Neural progenitor cell (in vitro differentiated cells): ENCODE data around the gene PRR7. TPM values are rescaled to one million over a fixed set of nuclear protein-coding genes. Genes with fewer than 3 reads are reported as not detected.
A peak's percentile ranks its signal among the peaks of the same experiment; 100 is the strongest.

Experiments
- DNase-seq: peaks from one replicate; pipeline ENCODE4 v3.0.0-alpha.2; 2016; ENCODE audit warnings: low spot score
- H2AFZ ChIP-seq: fragments of 200-600 bp; sonication (generic); replicated peaks from 2 replicates; pipeline ENCODE4 v1.6.1; 2016; ENCODE audit warnings: antibody characterized with exemption
- H3F3A ChIP-seq: fragments of 200-600 bp; sonication (generic); 2 replicates; pipeline ENCODE4 v1.6.1; 2016; ENCODE audit warnings: antibody characterized with exemption, low read depth
- H3K27ac ChIP-seq: fragments of 200-600 bp; sonication (generic); 2 replicates; pipeline ENCODE4 v1.5.1; 2016; ENCODE audit warnings: mild to moderate bottlenecking
- H3K27me3 ChIP-seq: fragments of 200-600 bp; sonication (generic); 2 replicates; pipeline ENCODE4 v1.6.1; 2016; ENCODE audit warnings: mild to moderate bottlenecking, moderate library complexity
- H3K36me3 ChIP-seq: fragments of 200-600 bp; sonication (generic); 2 replicates; pipeline ENCODE4 v1.5.1; 2016
- H3K4me1 ChIP-seq: fragments of 200-600 bp; sonication (generic); 2 replicates; pipeline ENCODE4 v1.6.1; 2016; ENCODE audit warnings: mixed run types
- H3K4me2 ChIP-seq: fragments of 200-600 bp; sonication (generic); 2 replicates; pipeline ENCODE4 v1.6.1; 2016
- H3K4me3 ChIP-seq: fragments of 200-600 bp; sonication (generic); 2 replicates; pipeline ENCODE4 v1.5.1; 2016
- H3K79me2 ChIP-seq: fragments of 200-600 bp; sonication (generic); 2 replicates; pipeline ENCODE4 v1.6.1; 2016; ENCODE audit warnings: low read depth
- H3K9ac ChIP-seq: fragments of 200-600 bp; sonication (generic); 2 replicates; pipeline ENCODE4 v1.6.1; 2016
- H3K9me3 ChIP-seq: fragments of 200-600 bp; sonication (generic); 2 replicates; pipeline ENCODE4 v1.5.1; 2016; ENCODE audit warnings: low read depth
- H4K20me1 ChIP-seq: fragments of 200-600 bp; sonication (generic); 2 replicates; pipeline ENCODE4 v1.6.1; 2016; ENCODE audit warnings: low read depth
- H3K27ac Mint-ChIP-seq: 3 replicates; pipeline ENCODE4 v1.8.0; 2021; ENCODE audit warnings: mixed read lengths
- H3K27me3 Mint-ChIP-seq: 2 replicates; pipeline ENCODE4 v1.8.0; 2022; ENCODE audit warnings: low read depth, mild to moderate bottlenecking, inconsistent platforms, moderate library complexity, mixed read lengths; ENCODE audit not compliant: insufficient read depth
- H3K36me3 Mint-ChIP-seq: 3 replicates; pipeline ENCODE4 v1.8.0; 2021; ENCODE audit warnings: mixed read lengths
- H3K4me1 Mint-ChIP-seq: 3 replicates; pipeline ENCODE4 v1.8.0; 2021; ENCODE audit warnings: mixed read lengths
- H3K4me3 Mint-ChIP-seq: 3 replicates; pipeline ENCODE4 v1.8.0; 2021; ENCODE audit warnings: mild to moderate bottlenecking, moderate library complexity, mixed read lengths
- H3K9me3 Mint-ChIP-seq: 3 replicates; pipeline ENCODE4 v1.8.0; 2020; ENCODE audit warnings: mixed read lengths
- EZH2 ChIP-seq: fragments of 200-600 bp; sonication (generic); IDR thresholded peaks from 2 replicates; pipeline ENCODE4 v1.6.1; 2017; ENCODE audit warnings: antibody characterized with exemption, mild to moderate bottlenecking, moderate library complexity
- EZH2phosphoT487 ChIP-seq: fragments of 200-600 bp; sonication (generic); IDR thresholded peaks from 2 replicates; pipeline ENCODE4 v1.6.1; 2017; ENCODE audit warnings: antibody characterized with exemption
- total RNA-seq: library from RNA; depleted of rRNA; stranded (reverse); fragments of >200 nt; gene quantifications from 2 replicates; pipeline ENCODE4 v1.2.3, GENCODE V29; 2015; ENCODE audit warnings: low replicate concordance
- TF ChIP-seq, protein P1 (sequence below): fragments of 200-600 bp; sonication (generic); IDR thresholded peaks from 2 replicates; pipeline ENCODE4 v1.5.1; 2017; ENCODE audit warnings: antibody characterized with exemption, mild to moderate bottlenecking

Gene PRR7
- total RNA-seq, 1 donor from 2014 or later, result 4.5 TPM

DNA sequence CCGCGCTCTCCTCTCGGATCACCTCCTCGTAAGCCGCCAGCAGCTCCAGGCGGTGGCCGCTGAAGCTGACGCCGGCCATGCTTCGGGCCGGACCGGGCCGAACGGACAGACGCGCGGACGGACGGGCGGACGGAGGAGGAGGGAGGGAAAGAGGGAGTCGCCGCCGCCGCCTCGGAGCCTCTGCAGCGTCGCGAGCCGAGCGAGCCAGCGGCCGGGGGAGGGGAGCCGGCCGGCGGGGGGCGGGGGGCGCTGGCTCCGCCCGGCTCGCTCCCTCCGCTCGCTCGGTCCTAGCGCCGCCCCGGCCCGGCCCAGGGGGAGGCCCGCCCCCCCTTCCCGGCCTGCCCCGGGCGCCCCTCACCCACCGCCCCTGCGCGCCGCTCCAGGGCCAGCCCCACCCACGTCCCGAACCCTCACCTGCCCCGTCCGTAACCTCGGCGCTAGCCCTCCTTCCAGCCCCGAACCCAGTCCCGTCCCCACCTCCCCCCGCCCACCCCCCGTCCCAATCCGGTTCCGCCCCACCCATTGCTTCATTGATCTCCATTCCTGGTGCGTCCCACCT is 26.9 kb downstream of the PRR7 start, which contains the start of gene DBN1:
Gene DBN1 (minus strand): TSS at position 192 of the 559 bp plus-strand sequence. CDS start 113 bp downstream, at position 79.
- Histone ChIP-seq H3K4me1 (peaks cover 38% of the 10 kb centered on the region), H3K27me3 (no peaks in the 10 kb centered on the region), H2AFZ (no peak within 1 kb of the TSS), H3K36me3 (no peaks in the 10 kb centered on the region), H3K9me3 (no peaks in the 10 kb centered on the region), H3K27ac (peak within 1 kb of the TSS; percentile 95), H3K9ac (peak within 1 kb of the TSS; percentile 93), H3K4me3 (peak within 1 kb of the TSS; percentile 100), H3K79me2 (peaks cover 45% of the 10 kb centered on the region), H3F3A (peaks cover 41% of the 10 kb centered on the region), H3K4me2 (peak within 1 kb of the TSS; percentile 99), H4K20me1 (peaks cover 45% of the 10 kb centered on the region)
- peaks cover 8% of the 10 kb centered on the region for H3K36me3 Mint-ChIP-seq
- peaks cover 27% of the 10 kb centered on the region for H3K27me3 Mint-ChIP-seq
- H3K27ac Mint-ChIP-seq, result peak within 1 kb of the TSS; percentile 72
- H3K4me1 Mint-ChIP-seq, result peaks cover 62% of the 10 kb centered on the region
- H3K9me3 Mint-ChIP-seq, result no peaks in the 10 kb centered on the region
- H3K4me3 Mint-ChIP-seq, result peak within 1 kb of the TSS; percentile 90
- DNase-seq, result peak; percentile 89
- TF ChIP-seq EZH2, result no peak
- no peak for TF ChIP-seq EZH2phosphoT487
- TF ChIP-seq, protein P1, sequence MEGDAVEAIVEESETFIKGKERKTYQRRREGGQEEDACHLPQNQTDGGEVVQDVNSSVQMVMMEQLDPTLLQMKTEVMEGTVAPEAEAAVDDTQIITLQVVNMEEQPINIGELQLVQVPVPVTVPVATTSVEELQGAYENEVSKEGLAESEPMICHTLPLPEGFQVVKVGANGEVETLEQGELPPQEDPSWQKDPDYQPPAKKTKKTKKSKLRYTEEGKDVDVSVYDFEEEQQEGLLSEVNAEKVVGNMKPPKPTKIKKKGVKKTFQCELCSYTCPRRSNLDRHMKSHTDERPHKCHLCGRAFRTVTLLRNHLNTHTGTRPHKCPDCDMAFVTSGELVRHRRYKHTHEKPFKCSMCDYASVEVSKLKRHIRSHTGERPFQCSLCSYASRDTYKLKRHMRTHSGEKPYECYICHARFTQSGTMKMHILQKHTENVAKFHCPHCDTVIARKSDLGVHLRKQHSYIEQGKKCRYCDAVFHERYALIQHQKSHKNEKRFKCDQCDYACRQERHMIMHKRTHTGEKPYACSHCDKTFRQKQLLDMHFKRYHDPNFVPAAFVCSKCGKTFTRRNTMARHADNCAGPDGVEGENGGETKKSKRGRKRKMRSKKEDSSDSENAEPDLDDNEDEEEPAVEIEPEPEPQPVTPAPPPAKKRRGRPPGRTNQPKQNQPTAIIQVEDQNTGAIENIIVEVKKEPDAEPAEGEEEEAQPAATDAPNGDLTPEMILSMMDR, result no peak

DNA sequence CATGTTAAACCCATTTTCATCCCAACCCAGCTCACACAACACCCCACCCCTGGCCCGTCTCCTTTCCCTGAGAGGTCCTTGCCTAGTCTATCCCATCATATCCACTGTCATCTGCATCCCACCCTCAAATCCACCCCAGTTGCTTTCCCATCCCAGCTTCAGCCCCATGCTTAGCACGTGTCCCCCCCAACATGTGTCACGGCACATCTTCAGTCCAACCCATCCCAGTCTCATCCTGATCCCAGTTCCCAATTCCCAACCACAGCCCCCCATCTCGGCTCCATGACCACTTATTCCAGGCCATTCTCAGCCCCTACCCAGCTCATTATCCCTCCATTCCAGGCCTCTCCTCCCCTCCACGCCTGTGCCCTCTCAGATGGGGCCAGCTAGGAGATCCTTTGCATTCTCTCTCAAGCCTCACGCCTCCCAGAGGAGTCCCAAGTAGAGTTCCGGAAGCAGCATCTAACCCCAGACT is 27.4 kb downstream of the PRR7 start:
- Mint-ChIP-seq H3K27ac (peak overlapping the region; percentile 72), H3K4me1 (peaks cover 62% of the 10 kb centered on the region), H3K4me3 (peak overlapping the region; percentile 83), H3K9me3 (no peaks in the 10 kb centered on the region), H3K27me3 (peaks cover 28% of the 10 kb centered on the region), H3K36me3 (peaks cover 13% of the 10 kb centered on the region)
- H2AFZ ChIP-seq, result no peak overlapping the region
- no peak for DNase-seq
- TF ChIP-seq, protein P1, result no peak
- no peak for TF ChIP-seq EZH2
- peak overlapping the region; percentile 100 for H3K4me3 ChIP-seq
- H3K27me3 ChIP-seq, result no peaks in the 10 kb centered on the region
- peaks cover 40% of the 10 kb centered on the region for H3F3A ChIP-seq
- H3K27ac ChIP-seq, result no peak overlapping the region
- H3K36me3 ChIP-seq, result no peaks in the 10 kb centered on the region
- peaks cover 39% of the 10 kb centered on the region for H3K79me2 ChIP-seq
- no peaks in the 10 kb centered on the region for H3K9me3 ChIP-seq
- H3K4me1 ChIP-seq, result peaks cover 38% of the 10 kb centered on the region
- H3K9ac ChIP-seq, result no peak overlapping the region
- peaks cover 39% of the 10 kb centered on the region for H4K20me1 ChIP-seq
- peak overlapping the region; percentile 99 for H3K4me2 ChIP-seq

DNA sequence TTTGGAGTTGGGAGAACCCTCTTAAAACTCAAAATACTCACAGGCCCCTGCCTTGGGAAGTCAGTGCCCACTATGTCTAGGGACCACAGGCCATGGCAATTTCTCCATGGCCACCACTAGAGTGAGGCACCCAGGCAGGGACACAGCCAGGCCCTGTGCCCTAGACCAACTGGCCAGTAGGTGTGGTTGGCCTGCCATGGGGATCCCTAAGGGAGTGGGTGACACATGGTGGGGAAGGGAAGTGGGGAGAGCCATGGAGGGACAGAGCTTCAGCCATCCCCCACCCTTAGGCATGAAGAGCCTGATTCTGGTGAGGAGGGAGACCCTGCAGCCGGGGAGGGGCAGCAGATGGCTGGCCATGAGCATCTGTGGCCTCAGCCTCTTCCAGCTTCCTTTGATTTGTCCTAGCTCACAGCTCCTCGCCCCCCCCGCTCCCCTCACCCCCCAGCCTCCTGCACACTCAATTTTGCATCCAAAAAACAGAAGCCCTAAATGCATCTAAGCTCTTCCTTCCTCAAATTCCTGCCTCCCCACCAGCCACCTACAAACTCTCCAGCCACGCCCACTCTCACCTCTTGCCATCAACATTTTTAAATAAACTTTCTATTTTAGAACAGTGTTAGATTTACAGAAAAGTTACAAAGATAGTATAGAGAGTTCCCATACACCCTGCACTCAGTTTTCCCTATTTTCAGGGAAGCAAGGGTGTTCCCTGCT is 28.4 kb downstream of the PRR7 start:
- Histone ChIP-seq H3K4me3 (no peak overlapping the region), H3F3A (peaks cover 36% of the 10 kb centered on the region), H3K27ac (no peak overlapping the region), H3K79me2 (peaks cover 30% of the 10 kb centered on the region), H3K9ac (no peak overlapping the region), H3K4me2 (no peak overlapping the region), H3K9me3 (no peaks in the 10 kb centered on the region), H3K36me3 (no peaks in the 10 kb centered on the region), H4K20me1 (peaks cover 31% of the 10 kb centered on the region), H3K27me3 (no peaks in the 10 kb centered on the region), H2AFZ (no peak overlapping the region), H3K4me1 (peaks cover 29% of the 10 kb centered on the region)
- Mint-ChIP-seq H3K9me3 (no peaks in the 10 kb centered on the region), H3K27me3 (peaks cover 23% of the 10 kb centered on the region), H3K27ac (peak overlapping the region; percentile 55), H3K36me3 (peaks cover 13% of the 10 kb centered on the region), H3K4me3 (peak overlapping the region; percentile 83), H3K4me1 (peaks cover 61% of the 10 kb centered on the region)
- DNase-seq, result no peak
- TF ChIP-seq EZH2phosphoT487 (no peak), EZH2 (no peak)
- TF ChIP-seq, protein P1, result no peak
